MM.1S (cell line): Measurements from ENCODE around the gene PAM16.

Experiments used
- DNase-seq: peaks from one replicate; pipeline ENCODE4 v3.0.0-alpha.2; 2015
- H2AFZ ChIP-seq: fragments of 300-600 bp; sonication (generic); 2 replicates; pipeline ENCODE4 v1.6.0; 2016; ENCODE audit warnings: antibody characterized with exemption, low read length
- H3F3A ChIP-seq: fragments of 300-600 bp; sonication (generic); 2 replicates; pipeline ENCODE4 v1.6.1; 2016; ENCODE audit warnings: mild to moderate bottlenecking, antibody characterized with exemption, low read length, moderate library complexity, mixed read lengths; ENCODE audit not compliant: insufficient read depth
- H3K27ac ChIP-seq: fragments of 300-600 bp; sonication (generic); 2 replicates; pipeline ENCODE4 v1.5.1; 2016; ENCODE audit warnings: mild to moderate bottlenecking, low read length
- H3K27me3 ChIP-seq: fragments of 300-600 bp; sonication (generic); replicated peaks from 2 replicates; pipeline ENCODE4 v1.6.0; 2016; ENCODE audit warnings: low read length; ENCODE audit not compliant: insufficient read depth
- H3K36me3 ChIP-seq: fragments of 300-600 bp; sonication (generic); replicated peaks from 2 replicates; pipeline ENCODE4 v1.6.1; 2016; ENCODE audit warnings: mild to moderate bottlenecking, low read length, mixed read lengths; ENCODE audit not compliant: insufficient read depth
- H3K4me1 ChIP-seq: fragments of 300-600 bp; sonication (generic); 2 replicates; pipeline ENCODE4 v1.6.1; 2016; ENCODE audit warnings: low read length, mixed read lengths
- H3K4me2 ChIP-seq: fragments of 300-600 bp; sonication (generic); 2 replicates; pipeline ENCODE4 v1.6.0; 2016; ENCODE audit warnings: low read depth, low read length
- H3K4me3 ChIP-seq: fragments of 300-600 bp; sonication (generic); 2 replicates; pipeline ENCODE4 v1.5.1; 2016; ENCODE audit warnings: low read length, mixed read lengths
- H3K79me2 ChIP-seq: fragments of 300-600 bp; sonication (generic); 2 replicates; pipeline ENCODE4 v1.6.1; 2016; ENCODE audit warnings: mixed run types, low read length, mixed read lengths
- H3K9ac ChIP-seq: fragments of 300-600 bp; sonication (generic); 2 replicates; pipeline ENCODE4 v1.6.1; 2016; ENCODE audit warnings: low read length, mixed read lengths
- H3K9me2 ChIP-seq: fragments of 300-600 bp; sonication (generic); replicated peaks from 2 replicates; pipeline ENCODE4 v1.6.1; 2016; ENCODE audit warnings: mild to moderate bottlenecking, low read length, mixed read lengths; ENCODE audit not compliant: insufficient read depth
- H3K9me3 ChIP-seq: fragments of 300-600 bp; sonication (generic); replicated peaks from 2 replicates; pipeline ENCODE4 v1.6.1; 2016; ENCODE audit warnings: mild to moderate bottlenecking, low read length, mixed read lengths; ENCODE audit not compliant: insufficient read depth
- H4K20me1 ChIP-seq: fragments of 300-600 bp; sonication (generic); 2 replicates; pipeline ENCODE4 v1.6.1; 2016; ENCODE audit warnings: mild to moderate bottlenecking, low read length, moderate library complexity, mixed read lengths; ENCODE audit not compliant: insufficient read depth
- CTCF ChIP-seq: fragments of 300-600 bp; sonication (generic); IDR thresholded peaks from 2 replicates; pipeline ENCODE4 v1.5.1; 2016; ENCODE audit warnings: antibody characterized with exemption, low read length, mixed read lengths
- EZH2 ChIP-seq: fragments of 300-600 bp; sonication (generic); optimal IDR thresholded peaks from 2 replicates; pipeline ENCODE3; 2017; ENCODE audit warnings: low read depth, mild to moderate bottlenecking, antibody characterized with exemption, low read length, mixed read lengths
- EZH2phosphoT487 ChIP-seq: fragments of 300-600 bp; sonication (generic); IDR thresholded peaks from 2 replicates; pipeline ENCODE4 v1.6.1; 2018; ENCODE audit warnings: antibody characterized with exemption, low read length

PAM16 gene

GRCh38 chr16:4316864-4317531 is 34.1 kb downstream of the PAM16 start:
- TF ChIP-seq CTCF (no peak), EZH2 (no peak), EZH2phosphoT487 (no peak)
- Histone ChIP-seq H3K79me2 (no peaks in the 10 kb centered on the region), H3K4me1 (0 out of 2 replicates have a peak, but pooled peaks cover 14% of the 10 kb centered on the region), H3K9me3 (no peaks in the 10 kb centered on the region), H3K27me3 (peaks cover 62% of the 10 kb centered on the region), H3K27ac (no peak overlapping the region), H3K9ac (no peak overlapping the region), H3F3A (0 out of 2 replicates have a peak, but pooled peaks cover 5% of the 10 kb centered on the region), H3K36me3 (no peaks in the 10 kb centered on the region), H3K4me2 (peak overlapping the region; percentile 57; the same call in 1 of the 2 replicates), H4K20me1 (no peaks in the 10 kb centered on the region), H2AFZ (no peak overlapping the region), H3K9me2 (no peaks in the 10 kb centered on the region), H3K4me3 (0 out of 2 replicates have a peak overlapping the region, but pooled peaks have one; percentile 10)
- no peak for DNase-seq

- H3K36me3 ChIP-seq, result no peaks in the 10 kb centered on the region
- no peak for DNase-seq
- H4K20me1 ChIP-seq, result no peaks in the 10 kb centered on the region
- H3K9ac ChIP-seq, result no peak overlapping the region
- H3K9me2 ChIP-seq, result no peaks in the 10 kb centered on the region
- 0 out of 2 replicates have a peak, but pooled peaks cover 5% of the 10 kb centered on the region for H3F3A ChIP-seq
- no peaks in the 10 kb centered on the region for H3K79me2 ChIP-seq
- H3K27me3 ChIP-seq, result peaks cover 57% of the 10 kb centered on the region
- H3K9me3 ChIP-seq, result no peaks in the 10 kb centered on the region
- 0 out of 2 replicates have a peak, but pooled peaks cover 14% of the 10 kb centered on the region for H3K4me1 ChIP-seq
- no peak overlapping the region for H2AFZ ChIP-seq
- 0 out of 2 replicates have a peak overlapping the region, but pooled peaks have one; percentile 10 for H3K4me3 ChIP-seq
- H3K4me2 ChIP-seq, result peak overlapping the region; percentile 57; the same call in 1 of the 2 replicates
- H3K27ac ChIP-seq, result no peak overlapping the region
- no peak for TF ChIP-seq CTCF
- TF ChIP-seq EZH2, result no peak
- no peak for TF ChIP-seq EZH2phosphoT487
Measured at GRCh38 chr16:4316108-4316863, 34.8 kb downstream of the PAM16 start.

GRCh38 chr16:4315186-4316107 is 35.7 kb downstream of the PAM16 start, which contains the start of gene GLIS2:
GLIS2 (plus strand) TSS chr16:4316067; CDS start chr16:4332281, 16,214 bp downstream.
- H3F3A ChIP-seq, result 0 out of 2 replicates have a peak, but pooled peaks cover 5% of the 10 kb centered on the region
- peak; percentile 39 for DNase-seq
- H3K4me1 ChIP-seq, result 0 out of 2 replicates have a peak, but pooled peaks cover 14% of the 10 kb centered on the region
- H4K20me1 ChIP-seq, result no peaks in the 10 kb centered on the region
- no peaks in the 10 kb centered on the region for H3K9me3 ChIP-seq
- H3K36me3 ChIP-seq, result no peaks in the 10 kb centered on the region
- peak within 1 kb of the TSS; percentile 64 for H3K4me3 ChIP-seq
- peaks cover 49% of the 10 kb centered on the region for H3K27me3 ChIP-seq
- no peaks in the 10 kb centered on the region for H3K79me2 ChIP-seq
- no peaks in the 10 kb centered on the region for H3K9me2 ChIP-seq
- TF ChIP-seq EZH2, result peak; percentile 45
- TF ChIP-seq EZH2phosphoT487, result no peak
- TF ChIP-seq CTCF, result no peak
- H3K9ac ChIP-seq, result no peak within 1 kb of the TSS
- peak within 1 kb of the TSS; percentile 88 for H3K4me2 ChIP-seq
- H3K27ac ChIP-seq, result no peak within 1 kb of the TSS
- H2AFZ ChIP-seq, result peak within 1 kb of the TSS; percentile 61
